GM19467 (cell line): Measurements from ENCODE around the gene LATS1.
"Not testable (repeated sequence)": the region's sequence is repeated elsewhere in the genome, so short reads cannot be mapped to it uniquely, and the experiment has no call there.

ENCODE experiments used
- ATAC-seq: cut with Tn5 transposase; IDR thresholded peaks from one replicate; pipeline ENCODE4 v1.9.1; 2021; ENCODE audit warnings: mild to moderate bottlenecking, moderate library complexity; ENCODE audit not compliant: unreplicated experiment

Gene LATS1

DNA sequence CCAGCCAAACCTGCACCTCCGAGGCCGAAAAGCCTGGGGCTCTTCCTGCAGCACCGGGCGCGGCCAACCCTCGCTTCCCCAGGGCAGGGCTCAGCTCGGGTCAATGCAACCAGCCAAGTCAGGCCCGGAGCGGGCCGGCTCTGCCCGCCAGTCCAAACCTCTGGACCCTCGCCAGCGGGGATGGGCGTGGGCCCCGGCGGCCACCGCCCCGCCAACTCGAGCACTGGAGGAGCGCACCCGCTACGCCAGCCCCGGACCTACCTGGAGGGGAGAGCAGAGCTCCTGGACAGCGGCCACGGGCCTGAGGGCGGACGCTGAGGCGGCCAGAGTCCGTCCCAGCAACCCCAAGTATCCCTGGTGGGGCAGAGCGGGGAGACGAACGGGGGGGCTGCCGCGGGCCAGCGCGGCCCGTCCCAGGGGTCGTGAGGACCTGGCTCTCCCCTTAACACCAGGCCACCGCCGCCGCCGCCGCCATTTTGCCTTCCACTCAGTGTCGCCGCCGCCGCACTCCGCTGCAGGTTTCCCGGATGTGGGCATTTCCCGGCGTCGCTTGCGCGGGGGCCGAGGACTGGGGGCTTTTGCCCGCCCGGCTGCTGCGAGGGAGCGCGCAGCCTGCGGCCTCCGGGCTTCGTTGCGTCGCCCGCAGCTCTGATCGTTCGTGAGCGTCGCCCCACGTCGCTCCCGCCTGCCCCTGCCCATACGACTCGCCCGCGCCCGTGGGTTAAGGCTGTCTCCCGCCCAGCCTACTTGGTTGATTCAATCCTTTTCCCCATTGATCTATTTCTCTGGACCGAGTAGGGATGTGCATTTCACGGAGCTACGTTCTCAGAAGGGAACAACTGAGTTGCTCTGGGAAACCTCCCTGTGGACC is at the start of gene LATS1:
TSS of gene LATS1 (minus strand) at position 514 of the 871 bp plus-strand sequence. CDS start 15,975 bp downstream, outside the sequence.
- peak; percentile 81 for ATAC-seq

DNA sequence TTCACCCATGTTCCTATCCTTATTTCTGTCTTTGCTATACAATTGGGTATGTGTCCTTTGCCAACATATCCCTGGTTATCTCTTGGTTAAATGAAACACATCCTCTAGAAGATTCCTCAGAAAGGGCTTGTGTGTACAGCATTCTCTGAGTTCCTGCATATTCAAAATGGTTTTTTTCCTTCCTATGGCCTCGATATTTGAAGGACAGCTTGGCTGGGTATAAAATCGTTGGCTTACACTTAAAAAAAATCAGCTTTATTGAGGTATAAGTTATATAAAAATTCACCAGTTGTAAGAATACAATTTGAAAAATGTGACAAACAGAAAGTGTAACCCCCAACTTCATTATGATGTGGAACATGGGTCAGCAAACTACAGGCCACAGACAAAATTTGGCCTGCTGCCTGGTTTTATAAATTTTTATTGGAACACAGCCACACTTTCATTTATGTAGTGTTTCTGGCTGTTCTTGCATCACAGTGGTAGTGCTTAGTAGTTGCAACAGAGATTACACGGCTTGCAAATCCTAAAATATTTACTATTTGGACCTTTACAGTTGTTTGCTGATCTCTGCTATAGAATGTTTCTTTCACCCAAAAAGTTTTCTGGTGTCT is 48.4 kb upstream of the LATS1 start:
- ATAC-seq, result no peak

DNA sequence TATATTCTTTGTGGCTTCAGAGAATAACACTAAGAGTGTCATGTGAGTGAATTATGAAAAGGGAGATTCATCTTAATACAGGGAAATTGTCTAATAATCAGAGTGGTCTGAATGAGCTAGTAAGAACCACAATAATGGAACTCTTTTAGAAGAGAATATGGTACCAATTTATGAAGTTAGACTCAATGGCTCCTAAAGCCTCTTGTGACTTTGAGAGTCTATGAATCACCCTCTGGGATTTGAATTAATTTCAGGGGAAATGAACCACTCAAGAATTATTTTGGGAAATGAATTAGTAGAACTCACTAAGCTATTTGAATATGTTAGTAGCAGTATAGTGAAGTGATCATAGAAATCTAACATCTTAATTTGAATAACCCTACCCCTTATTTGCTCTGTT is 46.0 kb upstream of the LATS1 start:
- ATAC-seq, result no peak

DNA sequence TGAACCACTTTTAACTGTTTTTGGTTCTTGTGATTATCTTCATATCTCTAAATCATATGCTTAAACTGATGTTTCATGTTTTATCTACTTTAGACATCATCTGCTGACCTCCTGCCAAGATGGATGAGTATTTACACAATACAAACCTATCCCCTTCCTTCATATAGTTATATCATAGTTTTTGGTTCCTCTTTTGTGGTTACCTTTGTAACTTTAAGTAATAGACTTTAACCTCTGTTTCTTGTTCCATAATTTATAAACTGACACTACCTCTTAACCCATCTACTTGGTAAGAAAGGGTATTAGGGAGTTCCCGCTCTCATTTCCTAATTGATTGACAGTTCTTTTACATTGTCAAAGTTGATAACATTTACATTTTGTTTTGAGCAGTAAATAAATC is 43.5 kb upstream of the LATS1 start:
- ATAC-seq, result peak; percentile 91

DNA sequence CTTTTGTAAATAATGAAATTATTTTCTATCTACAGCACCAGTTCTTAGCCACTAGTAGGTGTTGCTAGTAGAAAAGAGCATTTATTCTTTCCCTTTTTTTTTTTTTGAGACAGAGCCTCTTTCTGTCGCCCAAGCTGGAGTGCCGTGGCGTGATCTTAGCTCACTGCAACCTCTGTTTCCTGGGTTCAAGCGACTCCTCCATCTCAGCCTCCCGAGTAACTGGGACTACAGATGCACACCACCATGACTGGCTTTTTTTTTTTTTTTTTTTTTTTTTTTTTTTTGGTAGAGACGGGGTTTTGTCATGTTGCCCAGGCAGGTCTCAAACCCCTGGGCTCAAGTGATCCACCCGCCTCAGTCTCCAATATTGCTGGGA is 38.3 kb upstream of the LATS1 start:
- ATAC-seq, result no peak

DNA sequence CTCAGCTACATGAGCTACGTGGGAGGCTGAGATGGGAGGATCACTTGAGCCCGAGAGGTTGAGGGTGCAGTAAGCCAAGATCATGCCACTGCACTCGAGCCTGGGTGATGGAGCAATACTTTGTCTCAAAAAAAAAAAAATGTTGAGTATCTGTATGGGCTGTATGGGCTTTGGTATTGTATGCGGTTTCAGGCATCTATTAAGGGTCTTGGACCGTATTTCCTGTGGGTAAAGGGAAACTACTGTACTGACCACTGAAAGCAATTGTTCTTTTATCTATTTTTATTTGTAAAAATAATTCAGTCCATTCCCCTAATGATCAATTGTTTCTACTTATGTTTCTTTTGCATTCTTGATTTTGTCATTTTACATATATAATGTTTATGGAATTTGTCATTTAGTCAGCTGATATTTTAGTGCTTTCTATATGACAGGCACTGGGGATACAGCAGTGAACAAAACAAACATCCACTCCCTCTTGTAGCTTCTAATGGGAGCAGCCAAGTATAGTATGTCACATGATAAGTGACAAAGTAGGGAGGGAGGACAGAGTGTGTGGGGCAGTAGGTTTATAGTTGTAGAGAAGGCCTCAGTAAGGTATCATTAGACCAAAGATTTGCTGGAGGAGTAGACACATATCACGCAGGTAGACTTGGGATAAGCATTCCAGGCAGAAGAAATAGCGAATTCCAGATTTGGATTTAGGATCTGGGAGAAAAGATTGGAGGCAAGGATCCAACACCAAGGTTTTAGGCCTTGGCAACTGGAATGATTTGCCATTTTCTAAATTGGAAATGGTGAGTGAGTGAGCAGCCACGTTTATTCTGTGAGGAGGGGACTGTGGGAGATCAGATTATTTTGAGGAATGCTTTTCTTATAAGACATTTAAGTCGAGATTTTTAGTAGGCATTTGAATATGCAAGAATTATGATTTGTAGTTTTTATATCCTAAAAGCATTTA is 37.7 kb upstream of the LATS1 start:
- no peak for ATAC-seq

DNA sequence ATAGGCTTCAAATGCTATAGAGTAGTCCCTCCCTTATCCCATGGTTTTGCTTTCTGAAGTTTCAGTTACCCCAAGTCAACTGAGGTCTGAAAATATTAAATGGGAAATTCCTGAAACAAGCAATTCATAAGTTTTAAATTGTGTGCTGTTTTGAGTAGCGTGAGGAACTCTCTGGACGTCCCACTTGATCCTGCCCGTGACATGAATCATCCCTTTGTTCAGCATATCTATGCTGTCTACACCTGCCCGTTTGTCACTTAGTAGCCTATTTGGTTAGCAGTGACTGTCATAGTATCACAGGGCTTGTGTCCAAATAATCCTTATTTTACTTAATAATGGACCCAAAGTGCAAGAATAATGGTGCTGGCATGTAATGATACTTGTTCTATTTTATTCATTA is 36.6 kb upstream of the LATS1 start:
- ATAC-seq, result no peak

DNA sequence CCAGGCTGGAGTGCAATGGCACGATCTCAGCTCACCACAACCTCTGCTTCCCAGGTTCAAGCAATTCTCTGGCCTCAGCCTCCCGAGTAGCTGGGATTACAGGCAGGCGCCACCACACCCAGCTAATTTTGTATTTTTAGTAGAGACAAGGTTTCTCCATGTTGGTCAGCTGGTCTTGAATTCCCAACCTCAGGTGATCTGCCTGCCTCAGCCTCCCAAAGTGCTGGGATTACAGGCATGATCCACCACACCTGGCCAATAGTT is 35.4 kb upstream of the LATS1 start:
- not testable (repeated sequence) for ATAC-seq

DNA sequence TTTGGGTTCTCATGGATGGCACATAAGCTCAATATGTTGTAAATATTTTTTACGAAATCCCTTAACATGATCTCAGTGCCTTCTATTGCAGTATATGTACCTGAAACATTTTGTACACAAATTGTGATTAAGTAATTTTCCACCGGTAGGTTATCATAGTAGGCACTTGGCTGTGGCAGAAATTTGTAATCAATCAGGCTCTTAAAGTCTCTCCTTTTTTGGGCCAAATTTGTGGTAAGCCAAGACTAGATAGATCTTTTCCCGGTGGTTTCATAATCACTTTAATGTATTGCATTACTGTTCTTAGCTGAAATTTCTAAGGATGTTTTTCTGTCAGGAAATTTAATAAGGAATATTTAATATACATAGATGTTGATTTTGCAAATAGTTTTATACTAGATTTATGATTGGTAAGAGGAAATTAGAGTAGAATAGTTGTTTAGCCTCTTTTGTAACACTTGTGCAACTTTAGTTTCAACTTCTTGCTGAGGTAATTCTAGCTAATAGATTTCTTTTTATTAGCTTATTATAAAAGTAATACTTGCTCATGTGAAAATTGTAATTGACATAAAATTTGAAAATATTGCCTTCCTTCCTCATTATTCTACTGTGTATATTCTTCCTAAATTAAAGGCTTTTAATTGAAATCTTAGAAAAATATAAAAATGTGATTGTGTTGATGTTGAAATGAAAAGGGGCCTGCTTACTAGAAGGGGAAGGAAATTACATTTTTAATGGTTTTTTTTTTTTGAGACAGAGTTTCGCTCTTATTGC is 34.9 kb upstream of the LATS1 start:
- ATAC-seq, result no peak

DNA sequence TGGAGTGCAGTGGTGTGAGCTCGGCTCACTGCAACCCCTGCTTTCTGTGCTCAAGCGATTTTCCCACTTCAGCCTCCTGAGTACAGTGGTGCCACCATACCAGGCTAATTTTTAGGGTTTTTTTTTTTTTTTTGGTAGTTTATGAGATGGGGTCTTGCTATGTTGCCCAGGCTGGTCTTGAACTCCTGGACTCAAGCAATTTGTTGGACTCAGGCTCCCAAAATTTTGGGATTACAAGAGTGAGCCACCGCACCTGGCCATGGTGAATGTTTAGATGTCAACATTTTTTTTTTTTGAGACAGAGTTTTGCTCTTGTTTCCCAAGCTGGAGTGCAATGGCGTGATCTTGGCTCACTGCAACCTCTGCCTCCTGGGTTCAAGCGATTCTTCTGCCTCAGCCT is 34.0 kb upstream of the LATS1 start:
- not testable (repeated sequence) for ATAC-seq

DNA sequence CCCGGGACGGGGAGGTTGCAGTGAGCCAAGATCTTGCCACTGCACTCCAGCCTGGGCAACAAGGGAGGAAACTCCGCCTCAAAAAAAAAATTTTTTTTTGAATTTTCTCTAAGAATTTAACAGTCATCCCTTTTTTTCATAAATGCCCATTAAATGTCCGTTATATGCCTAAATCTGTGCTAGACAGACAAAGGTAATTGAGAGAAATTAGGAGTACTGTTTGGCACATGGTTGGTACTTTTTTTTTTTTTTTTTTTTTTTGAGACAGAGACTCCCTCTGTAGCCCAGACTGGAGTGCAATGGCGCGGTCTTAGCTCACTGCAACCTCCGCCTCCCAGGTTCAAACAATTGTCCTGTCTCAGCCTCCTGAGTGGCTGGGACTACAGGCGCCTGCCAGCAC is 33.3 kb upstream of the LATS1 start:
- no peak for ATAC-seq

DNA sequence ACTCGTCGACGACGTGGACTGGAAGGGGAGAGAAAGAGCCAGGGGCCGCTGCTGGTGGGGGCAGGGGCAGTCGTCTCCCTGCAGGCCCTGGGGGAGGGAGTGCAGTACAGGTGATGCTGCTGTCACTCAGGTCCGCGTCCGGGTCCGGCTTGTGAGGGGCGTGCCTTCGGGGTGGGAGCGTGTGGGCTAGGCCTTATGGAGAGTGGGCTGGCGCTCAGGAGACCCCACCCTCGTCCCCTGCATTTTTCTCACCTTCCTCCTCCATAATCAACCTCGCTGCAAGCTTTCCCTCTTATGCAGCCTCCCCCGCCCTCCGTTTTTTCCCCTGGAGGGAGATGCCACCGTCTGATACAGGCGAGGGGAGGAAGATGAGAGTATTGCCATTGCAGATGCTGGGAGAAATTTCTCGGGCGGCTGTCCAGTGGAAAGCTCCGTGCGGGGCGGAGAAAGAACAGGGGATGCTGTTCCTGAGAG is 32.3 kb upstream of the LATS1 start:
- peak; percentile 28 for ATAC-seq

DNA sequence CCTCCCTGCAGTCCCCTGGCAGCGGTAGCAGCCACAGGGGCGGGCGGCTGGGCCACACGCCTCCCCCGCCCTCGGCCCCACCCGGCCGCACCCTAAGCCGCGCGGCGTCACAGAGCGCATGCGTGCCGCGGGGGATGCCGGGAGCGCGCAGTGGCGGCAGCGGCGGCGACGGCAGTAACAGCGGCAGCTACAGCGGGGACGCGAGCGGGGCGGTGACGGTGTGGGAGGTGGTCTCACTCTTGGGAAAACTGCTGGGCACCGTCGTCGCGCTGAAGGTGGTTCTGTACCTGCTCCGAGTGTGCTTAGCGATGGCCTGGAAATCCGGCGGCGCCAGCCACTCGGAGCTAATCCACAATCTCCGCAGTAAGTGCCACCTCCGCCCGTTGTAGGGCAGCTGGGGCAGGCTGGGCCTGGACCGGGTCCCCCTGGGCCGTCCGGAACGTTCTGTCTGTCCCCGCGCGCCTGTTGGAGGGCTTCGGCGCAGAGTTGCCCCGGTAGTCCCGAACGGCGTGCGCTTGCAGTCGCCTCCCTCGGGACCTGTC is 31.8 kb upstream of the LATS1 start, which contains the start of gene PCMT1:
TSS of gene PCMT1 (plus strand) at position 148 of the 542 bp plus-strand sequence. CDS start at position 309, 161 bp downstream.
- peak; percentile 86 for ATAC-seq

DNA sequence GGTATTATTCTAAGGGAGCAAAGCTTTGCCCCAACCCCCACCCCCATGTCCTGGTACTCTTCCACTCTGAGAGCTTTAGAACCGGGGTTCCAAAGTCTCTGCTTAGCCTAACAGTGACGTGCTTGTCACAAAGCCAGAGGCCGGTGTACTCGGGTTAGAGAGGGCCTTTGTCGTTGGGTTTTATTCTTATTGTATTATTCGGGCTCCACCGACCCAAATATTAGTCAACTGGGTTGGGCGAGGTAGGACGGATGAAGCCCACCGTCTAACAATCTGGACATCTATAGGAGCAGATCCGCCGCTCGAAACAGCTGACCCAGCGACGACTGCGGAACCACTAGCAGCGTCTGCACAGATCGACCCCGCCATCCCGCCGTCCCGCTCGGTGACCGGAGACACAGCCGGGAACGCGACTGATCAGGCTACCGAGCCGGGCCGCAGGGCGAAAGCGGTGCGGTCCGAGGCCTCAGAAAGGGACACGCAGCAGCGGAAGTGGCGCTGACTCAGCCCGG is 31.2 kb upstream of the LATS1 start:
- not testable (repeated sequence) for ATAC-seq

DNA sequence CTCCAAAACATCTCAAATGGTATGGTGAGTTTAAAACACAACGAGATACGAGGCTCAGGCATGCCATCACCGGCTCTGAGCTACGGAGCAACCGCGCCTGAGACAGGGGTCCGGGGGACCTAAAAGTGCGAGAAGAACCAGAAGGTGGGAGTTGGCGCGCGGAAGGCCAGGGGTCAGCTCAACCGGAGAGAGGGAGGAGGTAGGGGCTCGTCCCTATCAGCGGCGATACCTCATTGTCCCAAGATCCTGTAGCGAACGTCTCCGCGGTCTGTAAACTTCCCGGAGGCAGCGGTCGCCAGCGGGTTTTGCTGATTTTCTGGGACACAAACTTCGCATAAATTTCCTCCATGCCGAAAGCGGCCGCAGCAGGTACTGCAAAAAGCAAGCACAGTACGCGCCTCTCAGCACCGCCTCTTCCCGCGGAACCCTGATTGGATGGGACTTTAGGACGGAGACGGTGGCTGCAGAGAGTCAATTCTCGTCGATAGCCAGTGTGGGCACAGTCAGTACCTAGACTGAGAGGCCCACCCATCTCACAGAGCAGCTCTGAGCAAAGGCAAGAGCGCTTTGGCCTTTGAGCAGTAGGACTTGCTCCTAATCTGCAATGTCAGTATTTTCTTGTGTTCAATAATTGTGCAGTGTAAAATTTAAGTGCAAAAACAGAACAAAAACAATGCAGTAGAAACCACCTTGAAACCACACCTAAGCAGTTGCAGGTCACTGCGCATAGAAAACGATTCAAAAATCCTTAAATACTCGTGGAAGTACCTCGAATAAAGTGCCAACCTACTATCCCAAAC is 28.4 kb upstream of the LATS1 start, which contains the start of gene NUP43:
TSS of gene NUP43 (minus strand) at position 383 of the 800 bp plus-strand sequence. CDS start at position 349, 34 bp downstream.
- ATAC-seq, result peak; percentile 55

DNA sequence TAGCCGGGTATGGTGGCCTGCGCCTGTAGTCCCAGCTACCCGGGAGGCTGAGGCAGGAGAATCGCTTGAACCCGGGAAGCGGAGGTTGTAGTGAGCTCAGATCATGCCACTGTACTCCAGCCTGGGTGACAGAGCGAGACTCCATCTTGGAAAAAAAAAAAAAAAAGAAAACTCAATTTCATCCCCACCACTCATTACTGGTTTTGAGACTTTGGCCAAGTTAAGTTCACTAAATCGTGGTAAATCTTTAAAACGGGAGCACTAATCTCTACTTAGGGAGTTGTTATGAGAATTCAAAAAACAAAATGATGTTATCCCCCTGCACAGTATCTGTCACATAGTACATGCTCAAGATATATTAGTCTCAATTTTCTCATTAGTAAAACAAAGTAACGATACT is 27.4 kb upstream of the LATS1 start:
- ATAC-seq, result not testable (repeated sequence)

DNA sequence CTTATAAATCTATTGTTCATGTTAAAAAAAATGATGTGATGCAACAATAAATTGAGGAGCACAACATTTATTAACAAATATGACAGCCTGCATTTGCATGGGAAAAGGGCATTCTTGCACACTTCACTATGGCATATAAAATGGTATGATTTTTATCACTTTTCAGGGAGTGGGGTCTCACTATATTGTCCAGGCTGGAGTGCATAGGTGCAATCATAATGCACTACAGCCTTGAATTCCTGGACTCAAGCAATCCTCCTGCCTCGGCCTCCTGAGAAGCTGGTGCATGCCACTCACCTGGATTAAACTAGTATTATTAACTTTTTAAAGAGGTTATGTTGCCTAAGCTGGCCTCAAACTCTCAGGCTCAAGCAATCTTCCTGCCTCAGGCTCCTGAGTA is 17.0 kb upstream of the LATS1 start:
- ATAC-seq, result no peak

DNA sequence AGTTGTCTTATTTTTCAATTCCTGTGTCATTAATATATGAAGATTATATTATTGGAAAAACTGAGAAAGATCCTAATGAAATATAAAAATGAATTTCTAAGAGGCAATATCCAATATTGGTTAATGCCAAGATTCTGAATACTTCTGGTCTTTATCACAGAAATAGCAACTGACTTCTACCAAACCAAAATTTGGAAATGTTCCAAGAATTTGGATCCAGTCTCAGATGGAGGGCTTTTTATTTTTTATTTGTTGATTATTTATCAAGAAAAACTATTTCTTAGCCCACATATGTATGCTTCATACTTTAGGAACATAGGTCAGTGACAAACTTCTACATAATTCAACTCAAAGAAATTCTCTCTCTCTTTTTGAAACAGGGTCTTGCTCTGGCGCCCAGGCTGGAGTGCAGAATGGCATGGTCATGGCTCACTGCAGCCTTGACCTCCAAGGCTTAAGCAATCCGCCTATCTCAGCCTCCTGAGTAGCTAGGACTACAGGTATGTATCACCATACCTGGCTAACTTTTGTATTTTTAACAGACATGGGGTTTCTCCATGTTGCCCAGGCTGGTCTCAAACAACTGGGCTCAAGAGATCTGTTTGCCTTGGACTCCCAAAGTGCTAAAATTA is 15.3 kb upstream of the LATS1 start:
- ATAC-seq, result no peak

DNA sequence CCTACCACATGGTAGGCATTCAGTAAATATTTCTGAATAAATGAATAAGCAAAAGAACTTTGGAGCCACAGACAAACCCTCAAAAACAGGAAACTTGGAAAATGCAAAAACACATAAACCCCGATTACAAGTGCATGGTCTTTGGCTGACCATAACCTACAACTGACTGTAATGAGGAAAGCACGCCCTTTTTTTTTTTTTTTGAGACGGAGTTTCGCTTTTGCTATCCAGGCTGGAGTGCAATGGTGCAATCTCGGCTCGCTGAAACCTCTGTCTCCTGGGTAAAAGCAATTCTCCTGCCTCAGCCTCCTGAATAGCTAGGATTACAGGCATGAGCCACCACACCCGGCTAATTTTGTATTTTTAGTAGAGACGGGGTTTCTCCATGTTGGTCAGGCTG is 11.9 kb upstream of the LATS1 start:
- ATAC-seq, result no peak
